Measurements from ENCODE around the gene HIRA.

HIRA gene

DNA sequence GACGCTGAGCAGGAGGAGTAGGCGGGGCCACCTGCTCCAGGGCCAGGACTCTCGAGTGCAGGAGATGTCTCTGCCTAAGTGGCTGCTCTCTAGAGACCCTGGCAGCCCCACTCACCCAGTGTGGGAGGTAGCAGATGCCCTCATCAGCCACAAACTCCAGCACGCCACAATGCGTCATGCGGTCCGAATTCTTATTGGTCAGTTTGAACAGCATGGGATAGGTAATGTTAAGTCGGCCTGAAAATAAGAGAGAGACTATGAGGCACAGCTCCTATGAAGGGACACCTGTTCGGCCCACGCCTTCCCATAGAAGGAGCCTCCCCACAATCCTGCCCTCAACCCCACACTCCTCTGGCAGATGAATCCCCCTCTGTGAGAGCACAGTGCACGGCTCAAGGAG, 40.0 kb upstream of the HIRA start:
- H2AK5ac ChIP-seq (ENCODE audit: low read depth, low read length): no peak overlapping the region

DNA sequence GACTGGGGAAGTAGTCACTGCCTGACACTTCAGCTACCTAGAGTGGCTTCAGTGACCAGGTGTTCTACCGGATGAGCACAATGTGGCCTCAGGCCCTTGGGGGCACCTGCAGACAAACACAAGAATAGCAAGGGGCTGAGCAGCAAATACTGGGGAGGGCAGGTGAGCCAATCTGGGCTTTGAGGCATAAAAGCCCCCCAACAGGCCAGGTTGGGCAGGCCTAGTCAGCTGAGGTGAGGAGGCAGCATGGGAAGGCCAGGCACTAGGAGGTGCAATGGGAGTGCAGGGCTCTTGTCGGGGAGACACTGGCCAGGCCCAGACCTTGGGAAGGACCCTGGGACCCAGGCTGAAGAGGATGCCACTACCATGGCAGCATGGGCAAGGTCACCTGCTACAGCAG, 38.5 kb upstream of the HIRA start:
- Histone ChIP-seq H3K27ac (replicated peaks; ENCODE audit: low read length) (no peak overlapping the region), H2BK5ac (ENCODE audit: low read length) (no peak overlapping the region), H3K36me3 (replicated peaks in 1 of 2; ENCODE audit: control insufficient read depth in 2 of 2, insufficient read depth in 2 of 2, low read length in 2 of 2) (peaks cover 66 to 98% of the 10 kb centered on the region in 2 donors)

More for the DNA sequence above, 40.0 kb upstream of the HIRA start:
- Histone ChIP-seq H2AFZ (ENCODE audit: low read length) (no peak overlapping the region), H3K4me3 (ENCODE audit: low read length in 2 of 2) (no peak overlapping the region), H2BK15ac (ENCODE audit: low read length) (no peak overlapping the region), H3K23ac (ENCODE audit: low read depth, low read length, poor library complexity) (no peak overlapping the region), H3K27me3 (ENCODE audit: control insufficient read depth in 3 of 3, insufficient read depth in 3 of 3, low read depth in 1 of 3, low read length in 3 of 3) (no peaks in the 10 kb centered on the region), H2BK12ac (ENCODE audit: low read length) (no peak overlapping the region), H3K9me3 (replicated peaks in 1 of 2; ENCODE audit: control insufficient read depth in 2 of 2, insufficient read depth in 1 of 2, low read depth in 1 of 2, low read length in 2 of 2) (no peaks in the 10 kb centered on the region), H3K79me1 (ENCODE audit: low read depth, low read length) (peaks cover 6% of the 10 kb centered on the region), H3K4me1 (ENCODE audit: control insufficient read depth in 2 of 2, insufficient read depth in 1 of 2, low read depth in 1 of 2, low read length in 2 of 2) (no peaks in the 10 kb centered on the region), H4K91ac (ENCODE audit: low read depth, low read length, poor library complexity) (no peak overlapping the region), H3K4me2 (ENCODE audit: insufficient read depth, low read length, poor library complexity, severe bottlenecking) (no peak overlapping the region), H3K36me3 (replicated peaks in 1 of 2; ENCODE audit: control insufficient read depth in 2 of 2, insufficient read depth in 2 of 2, low read length in 2 of 2) (peaks cover 57 to 97% of the 10 kb centered on the region in 2 donors), H4K8ac (ENCODE audit: low read depth, low read length) (no peak overlapping the region), H3K14ac (ENCODE audit: low read length) (no peak overlapping the region), H3K4ac (ENCODE audit: low read length) (no peak overlapping the region), H2BK120ac (ENCODE audit: low read depth, low read length) (no peak overlapping the region), H3K9ac (ENCODE audit: low read depth, low read length, poor library complexity) (no peak overlapping the region), H3K18ac (ENCODE audit: low read length) (no peak overlapping the region), H2BK5ac (ENCODE audit: low read length) (no peak overlapping the region), H3K27ac (replicated peaks; ENCODE audit: low read length) (no peak overlapping the region)
- DNase-seq (ENCODE audit: low spot score): no peak
- WGBS, 2 donors (ENCODE audit: extremely low coverage in 2 of 2, insufficient read length in 2 of 2, insufficient replicate concordance in 1 of 2): no CpG with 5 or more reads among the region's 11 CpGs

DNA sequence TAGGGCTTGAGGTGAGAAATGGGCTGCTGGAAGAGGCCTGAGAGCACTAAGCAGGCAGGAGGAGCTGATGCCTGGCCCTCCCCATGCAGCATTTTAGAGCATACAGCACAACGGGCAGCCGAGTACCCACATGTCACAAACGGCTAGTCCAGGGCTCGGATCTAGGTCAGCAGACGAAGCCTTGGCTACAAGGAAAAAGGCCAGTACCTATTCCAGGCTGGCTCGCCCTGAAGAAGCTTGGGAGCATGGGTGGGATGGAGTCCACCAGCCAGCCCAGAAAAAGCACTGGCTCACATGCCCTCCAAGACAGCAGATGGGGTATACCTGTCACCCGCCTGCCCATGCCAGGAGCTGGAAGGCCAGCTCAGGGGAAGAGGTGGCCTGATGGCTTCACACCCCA, 37.9 kb upstream of the HIRA start:
- no peak overlapping the region for H2BK12ac ChIP-seq (ENCODE audit: low read length)
- H3K4me1 ChIP-seq (ENCODE audit: control insufficient read depth in 2 of 2, insufficient read depth in 1 of 2, low read depth in 1 of 2, low read length in 2 of 2): peaks cover 0 to 2% of the 10 kb centered on the region in 2 donors
- H2AFZ ChIP-seq (ENCODE audit: low read length): no peak overlapping the region
- no peak overlapping the region for H3K4me2 ChIP-seq (ENCODE audit: insufficient read depth, low read length, poor library complexity, severe bottlenecking)
- H3K27me3 ChIP-seq (ENCODE audit: control insufficient read depth in 3 of 3, insufficient read depth in 3 of 3, low read depth in 1 of 3, low read length in 3 of 3): no peaks in the 10 kb centered on the region
- H3K9me3 ChIP-seq (replicated peaks in 1 of 2; ENCODE audit: control insufficient read depth in 2 of 2, insufficient read depth in 1 of 2, low read depth in 1 of 2, low read length in 2 of 2): peaks cover 0 to 3% of the 10 kb centered on the region in 2 donors
- no peak overlapping the region for H3K23ac ChIP-seq (ENCODE audit: low read depth, low read length, poor library complexity)
- no peak overlapping the region for H2BK120ac ChIP-seq (ENCODE audit: low read depth, low read length)
- H3K14ac ChIP-seq (ENCODE audit: low read length): no peak overlapping the region
- H3K4ac ChIP-seq (ENCODE audit: low read length): no peak overlapping the region
- H2AK5ac ChIP-seq (ENCODE audit: low read depth, low read length): no peak overlapping the region
- no peak overlapping the region for H3K18ac ChIP-seq (ENCODE audit: low read length)
- H3K4me3 ChIP-seq (ENCODE audit: low read length in 2 of 2): no peak overlapping the region
- H4K91ac ChIP-seq (ENCODE audit: low read depth, low read length, poor library complexity): no peak overlapping the region
- H3K79me1 ChIP-seq (ENCODE audit: low read depth, low read length): peaks cover 6% of the 10 kb centered on the region
- no peak overlapping the region for H4K8ac ChIP-seq (ENCODE audit: low read depth, low read length)
- peaks cover 70 to 98% of the 10 kb centered on the region in 2 donors for H3K36me3 ChIP-seq (replicated peaks in 1 of 2; ENCODE audit: control insufficient read depth in 2 of 2, insufficient read depth in 2 of 2, low read length in 2 of 2)
- no peak overlapping the region for H2BK5ac ChIP-seq (ENCODE audit: low read length)
- no CpG with 5 or more reads among the region's 7 CpGs for WGBS, 2 donors (ENCODE audit: extremely low coverage in 2 of 2, insufficient read length in 2 of 2, insufficient replicate concordance in 1 of 2)
- H3K27ac ChIP-seq (replicated peaks; ENCODE audit: low read length): no peak overlapping the region
- no peak for DNase-seq (ENCODE audit: low spot score)
- H3K9ac ChIP-seq (ENCODE audit: low read depth, low read length, poor library complexity): no peak overlapping the region
- H2BK15ac ChIP-seq (ENCODE audit: low read length): no peak overlapping the region

More for the DNA sequence above, 38.5 kb upstream of the HIRA start:
- Histone ChIP-seq H3K9ac (ENCODE audit: low read depth, low read length, poor library complexity) (no peak overlapping the region), H2BK120ac (ENCODE audit: low read depth, low read length) (no peak overlapping the region), H2BK15ac (ENCODE audit: low read length) (no peak overlapping the region), H3K23ac (ENCODE audit: low read depth, low read length, poor library complexity) (peak overlapping the region; percentile 23), H3K4ac (ENCODE audit: low read length) (no peak overlapping the region), H3K14ac (ENCODE audit: low read length) (no peak overlapping the region), H4K8ac (ENCODE audit: low read depth, low read length) (no peak overlapping the region), H2BK12ac (ENCODE audit: low read length) (no peak overlapping the region), H3K4me1 (ENCODE audit: control insufficient read depth in 2 of 2, insufficient read depth in 1 of 2, low read depth in 1 of 2, low read length in 2 of 2) (no peaks in the 10 kb centered on the region), H3K27me3 (ENCODE audit: control insufficient read depth in 3 of 3, insufficient read depth in 3 of 3, low read depth in 1 of 3, low read length in 3 of 3) (no peaks in the 10 kb centered on the region), H3K4me2 (ENCODE audit: insufficient read depth, low read length, poor library complexity, severe bottlenecking) (no peak overlapping the region), H2AFZ (ENCODE audit: low read length) (no peak overlapping the region), H3K9me3 (replicated peaks in 1 of 2; ENCODE audit: control insufficient read depth in 2 of 2, insufficient read depth in 1 of 2, low read depth in 1 of 2, low read length in 2 of 2) (peaks cover 0 to 3% of the 10 kb centered on the region in 2 donors), H3K79me1 (ENCODE audit: low read depth, low read length) (peaks cover 6% of the 10 kb centered on the region), H3K4me3 (ENCODE audit: low read length in 2 of 2) (no peak overlapping the region), H3K18ac (ENCODE audit: low read length) (no peak overlapping the region), H2AK5ac (ENCODE audit: low read depth, low read length) (no peak overlapping the region), H4K91ac (ENCODE audit: low read depth, low read length, poor library complexity) (no peak overlapping the region)
- no peak for DNase-seq (ENCODE audit: low spot score)
- WGBS, 2 donors (ENCODE audit: extremely low coverage in 2 of 2, insufficient read length in 2 of 2, insufficient replicate concordance in 1 of 2): no CpG with 5 or more reads among the region's 2 CpGs

DNA sequence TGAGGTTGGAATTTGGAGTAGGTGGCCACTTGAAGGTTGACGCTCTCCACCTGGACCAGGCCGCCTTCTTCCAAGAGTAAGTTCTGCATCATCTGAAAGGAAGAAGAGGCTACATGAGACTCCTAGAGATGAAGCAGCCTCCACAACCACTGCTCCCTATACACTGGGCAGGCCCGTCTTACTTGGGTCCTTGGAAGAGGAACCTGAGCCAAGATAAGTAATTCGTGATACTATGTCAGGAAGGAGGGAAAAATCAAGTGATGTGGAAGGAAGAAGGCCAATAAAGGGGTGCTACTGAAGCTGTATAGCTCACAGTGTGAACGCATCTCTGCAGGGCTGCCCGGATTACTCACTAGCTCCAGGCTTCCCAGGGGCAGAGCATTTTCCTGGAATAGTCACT, 36.4 kb upstream of the HIRA start:
- WGBS, 2 donors (ENCODE audit: extremely low coverage in 2 of 2, insufficient read length in 2 of 2, insufficient replicate concordance in 1 of 2): no CpG with 5 or more reads among the region's 6 CpGs
- Histone ChIP-seq H3K79me1 (ENCODE audit: low read depth, low read length) (peaks cover 6% of the 10 kb centered on the region), H2AK5ac (ENCODE audit: low read depth, low read length) (no peak overlapping the region), H2BK15ac (ENCODE audit: low read length) (no peak overlapping the region), H3K27ac (replicated peaks; ENCODE audit: low read length) (no peak overlapping the region), H3K4ac (ENCODE audit: low read length) (no peak overlapping the region), H2BK5ac (ENCODE audit: low read length) (no peak overlapping the region), H3K4me2 (ENCODE audit: insufficient read depth, low read length, poor library complexity, severe bottlenecking) (no peak overlapping the region), H2AFZ (ENCODE audit: low read length) (no peak overlapping the region), H2BK120ac (ENCODE audit: low read depth, low read length) (no peak overlapping the region), H3K9ac (ENCODE audit: low read depth, low read length, poor library complexity) (no peak overlapping the region), H3K4me1 (ENCODE audit: control insufficient read depth in 2 of 2, insufficient read depth in 1 of 2, low read depth in 1 of 2, low read length in 2 of 2) (peaks cover 0 to 2% of the 10 kb centered on the region in 2 donors), H4K91ac (ENCODE audit: low read depth, low read length, poor library complexity) (no peak overlapping the region), H4K8ac (ENCODE audit: low read depth, low read length) (no peak overlapping the region), H3K27me3 (ENCODE audit: control insufficient read depth in 3 of 3, insufficient read depth in 3 of 3, low read depth in 1 of 3, low read length in 3 of 3) (no peaks in the 10 kb centered on the region), H3K18ac (ENCODE audit: low read length) (no peak overlapping the region), H3K4me3 (ENCODE audit: low read length in 2 of 2) (no peak overlapping the region), H3K14ac (ENCODE audit: low read length) (no peak overlapping the region), H3K9me3 (replicated peaks in 1 of 2; ENCODE audit: control insufficient read depth in 2 of 2, insufficient read depth in 1 of 2, low read depth in 1 of 2, low read length in 2 of 2) (peaks cover 0 to 3% of the 10 kb centered on the region in 2 donors), H3K23ac (ENCODE audit: low read depth, low read length, poor library complexity) (no peak overlapping the region), H2BK12ac (ENCODE audit: low read length) (no peak overlapping the region), H3K36me3 (replicated peaks in 1 of 2; ENCODE audit: control insufficient read depth in 2 of 2, insufficient read depth in 2 of 2, low read length in 2 of 2) (peaks cover 67 to 100% of the 10 kb centered on the region in 2 donors)
- no peak for DNase-seq (ENCODE audit: low spot score)

All from neuronal stem cell (in vitro differentiated cells).